ENCODE results near the gene PTPN4. TPM values are rescaled to one million over a fixed set of nuclear protein-coding genes. Genes with fewer than 3 reads are reported as not detected.

Gene PTPN4
- total and polyA plus RNA-seq, 2 donors (not counting 1 experiment from before 2014, with no cell fraction given): 5.3 to 22.3 TPM

GRCh38 chr2:119719261-119719627 is 40.5 kb upstream of the PTPN4 start:
- no peak overlapping the region for H2AFZ ChIP-seq (ENCODE audit: low read length)
- TF ChIP-seq EZH2 (IDR thresholded peaks at IDR 0.05; ENCODE audit: low read length, missing control alignments) (no peak), CTCF (conservative IDR thresholded peaks at IDR 0.05 in 1 of 2, IDR thresholded peaks at IDR 0.05 in 1 of 2; ENCODE audit: low read depth in 1 of 2, low read length in 2 of 2) (no peak)
- no peak overlapping the region for H3K27ac ChIP-seq (ENCODE audit: insufficient read depth, low read length)
- DNase-seq (ENCODE audit: low read depth in 2 of 2): no peak
- peaks cover 2% of the 10 kb centered on the region for H3K27me3 ChIP-seq (ENCODE audit: control insufficient read depth, insufficient read depth, low read length)
- no peaks in the 10 kb centered on the region for H3K36me3 ChIP-seq (ENCODE audit: control insufficient read depth, insufficient read depth, low read length)
- no peak overlapping the region for H3K4me2 ChIP-seq (ENCODE audit: extremely low read depth, insufficient read depth, low read length)
- H3K9ac ChIP-seq (ENCODE audit: insufficient read depth, low read length): no peak overlapping the region
- no peaks in the 10 kb centered on the region for H3K79me2 ChIP-seq (ENCODE audit: control insufficient read depth, insufficient read depth, low read length)
- H3K4me1 ChIP-seq (ENCODE audit: control insufficient read depth, extremely low read depth, insufficient read depth, low read length): no peaks in the 10 kb centered on the region
- no peak overlapping the region for H3K4me3 ChIP-seq (replicated peaks in 1 of 4; ENCODE audit: control extremely low read depth in 1 of 4, insufficient read depth in 1 of 4, low read depth in 3 of 4, low read length in 4 of 4)
- H4K20me1 ChIP-seq (ENCODE audit: control insufficient read depth, extremely low read depth, insufficient read depth, low read length): no peaks in the 10 kb centered on the region
- no peaks in the 10 kb centered on the region for H3K9me3 ChIP-seq (ENCODE audit: control insufficient read depth, insufficient read depth, low read depth, low read length)

GRCh38 chr2:119721043-119721442 is 38.7 kb upstream of the PTPN4 start:
- Histone ChIP-seq H3K27ac (ENCODE audit: insufficient read depth, low read length) (no peak overlapping the region), H3K9me3 (ENCODE audit: control insufficient read depth, insufficient read depth, low read depth, low read length) (no peaks in the 10 kb centered on the region)

GRCh38 chr2:119721462-119721861 is 38.3 kb upstream of the PTPN4 start:
- H3K36me3 ChIP-seq (ENCODE audit: control insufficient read depth, insufficient read depth, low read length): no peaks in the 10 kb centered on the region
- TF ChIP-seq CTCF (conservative IDR thresholded peaks at IDR 0.05 in 1 of 2, IDR thresholded peaks at IDR 0.05 in 1 of 2; ENCODE audit: low read depth in 1 of 2, low read length in 2 of 2) (no peak), EZH2 (IDR thresholded peaks at IDR 0.05; ENCODE audit: low read length, missing control alignments) (no peak)
- H3K9ac ChIP-seq (ENCODE audit: insufficient read depth, low read length): no peak overlapping the region
- peaks cover 2% of the 10 kb centered on the region for H3K27me3 ChIP-seq (ENCODE audit: control insufficient read depth, insufficient read depth, low read length)
- no peak overlapping the region for H3K27ac ChIP-seq (ENCODE audit: insufficient read depth, low read length)
- no peak overlapping the region for H3K4me3 ChIP-seq (replicated peaks in 1 of 4; ENCODE audit: control extremely low read depth in 1 of 4, insufficient read depth in 1 of 4, low read depth in 3 of 4, low read length in 4 of 4)
- no peak for DNase-seq (ENCODE audit: low read depth in 2 of 2)
- no peak overlapping the region for H2AFZ ChIP-seq (ENCODE audit: low read length)
- no peaks in the 10 kb centered on the region for H3K4me1 ChIP-seq (ENCODE audit: control insufficient read depth, extremely low read depth, insufficient read depth, low read length)
- no peaks in the 10 kb centered on the region for H4K20me1 ChIP-seq (ENCODE audit: control insufficient read depth, extremely low read depth, insufficient read depth, low read length)
- no peaks in the 10 kb centered on the region for H3K9me3 ChIP-seq (ENCODE audit: control insufficient read depth, insufficient read depth, low read depth, low read length)
- H3K79me2 ChIP-seq (ENCODE audit: control insufficient read depth, insufficient read depth, low read length): no peaks in the 10 kb centered on the region
- H3K4me2 ChIP-seq (ENCODE audit: extremely low read depth, insufficient read depth, low read length): no peak overlapping the region

More at GRCh38 chr2:119721043-119721442, 38.7 kb upstream of the PTPN4 start:
- Histone ChIP-seq H3K4me3 (replicated peaks in 1 of 4; ENCODE audit: control extremely low read depth in 1 of 4, insufficient read depth in 1 of 4, low read depth in 3 of 4, low read length in 4 of 4) (no peak overlapping the region), H3K27me3 (ENCODE audit: control insufficient read depth, insufficient read depth, low read length) (peaks cover 2% of the 10 kb centered on the region), H3K36me3 (ENCODE audit: control insufficient read depth, insufficient read depth, low read length) (no peaks in the 10 kb centered on the region), H3K4me1 (ENCODE audit: control insufficient read depth, extremely low read depth, insufficient read depth, low read length) (no peaks in the 10 kb centered on the region), H4K20me1 (ENCODE audit: control insufficient read depth, extremely low read depth, insufficient read depth, low read length) (no peaks in the 10 kb centered on the region), H3K4me2 (ENCODE audit: extremely low read depth, insufficient read depth, low read length) (no peak overlapping the region), H3K9ac (ENCODE audit: insufficient read depth, low read length) (no peak overlapping the region), H3K79me2 (ENCODE audit: control insufficient read depth, insufficient read depth, low read length) (no peaks in the 10 kb centered on the region), H2AFZ (ENCODE audit: low read length) (no peak overlapping the region)
- peak in 1 of 2 donors; percentile 29 for DNase-seq (ENCODE audit: low read depth in 2 of 2)
- TF ChIP-seq EZH2 (IDR thresholded peaks at IDR 0.05; ENCODE audit: low read length, missing control alignments): no peak
- TF ChIP-seq CTCF (conservative IDR thresholded peaks at IDR 0.05 in 1 of 2, IDR thresholded peaks at IDR 0.05 in 1 of 2; ENCODE audit: low read depth in 1 of 2, low read length in 2 of 2): no peak
